IMR-90 (cell line): Measurements from ENCODE around the gene CIBAR2. TPM values are rescaled to one million over a fixed set of nuclear protein-coding genes. Genes with fewer than 3 reads are reported as not detected.

ENCODE experiments used
- ATAC-seq: fragments of 200-7000 bp; cut with Tn5 transposase; 2 replicates; pipeline ENCODE4 v1.9.1; 2020; ENCODE audit warnings: low read depth, mild to moderate bottlenecking, moderate library complexity
- BruUV-seq: library from RNA; stranded (reverse); fragments of 400-500 nt; replicated peaks from 2 replicates; lab custom pipeline; 2021; lab: Mats Ljungman, UMichigan
- CTCF ChIA-PET: fragments of 300-600 bp; formaldehyde crosslinking; extraction: SDS; loops from one replicate; lab custom pipeline; 2021; ENCODE audit warnings: antibody characterized with exemption; lab: Yijun Ruan, JAX
- POLR2A ChIA-PET: fragments of 300-600 bp; sonication (Branson Sonifier 250); formaldehyde crosslinking; loops from one replicate; lab custom pipeline; 2022; ENCODE audit warnings: antibody characterized with exemption; ENCODE audit not compliant: unreplicated experiment; lab: Charles Lee
- DNase-seq: peaks from one replicate; pipeline ENCODE4 v3.0.0; 2013
- H2AFZ ChIP-seq: replicated peaks from 2 replicates; pipeline ENCODE3; 2013; ENCODE audit warnings: low read length, mild to moderate bottlenecking; ENCODE audit not compliant: poor library complexity
- H2AK5ac ChIP-seq: 2 replicates; pipeline ENCODE4 v1.6.1; 2013; ENCODE audit warnings: low read depth, low read length, inconsistent platforms
- H2AK9ac ChIP-seq: replicated peaks from 2 replicates; pipeline ENCODE3; 2013; ENCODE audit warnings: mild to moderate bottlenecking, low read depth, low read length, moderate library complexity; ENCODE audit not compliant: poor library complexity
- H2BK120ac ChIP-seq: 2 replicates; pipeline ENCODE4 v1.6.1; 2013; ENCODE audit warnings: low read depth, low read length, inconsistent platforms
- H2BK15ac ChIP-seq: 3 replicates; pipeline ENCODE4 v1.6.1; 2013; ENCODE audit warnings: low read depth, low read length, inconsistent platforms
- H2BK20ac ChIP-seq: 2 replicates; pipeline ENCODE4 v1.6.1; 2013; ENCODE audit warnings: low read depth, mild to moderate bottlenecking, inconsistent platforms, low read length, moderate library complexity
- H2BK5ac ChIP-seq: 2 replicates; pipeline ENCODE4 v1.6.1; 2013; ENCODE audit warnings: mild to moderate bottlenecking, low read depth, low read length, inconsistent platforms; ENCODE audit not compliant: poor library complexity, severe bottlenecking
- H3K14ac ChIP-seq: replicated peaks from 2 replicates; pipeline ENCODE4 v1.6.1; 2013; ENCODE audit warnings: low read depth, low read length, inconsistent platforms
- H3K18ac ChIP-seq: 2 replicates; pipeline ENCODE4 v1.6.1; 2013; ENCODE audit warnings: low read depth, low read length, control low read depth
- H3K23ac ChIP-seq: 2 replicates; pipeline ENCODE4 v1.6.1; 2013; ENCODE audit warnings: low read depth, low read length, inconsistent platforms
- H3K27ac ChIP-seq: 2 replicates; pipeline ENCODE4 v1.5.1; 2013; ENCODE audit warnings: mild to moderate bottlenecking, control low read depth, low read length; ENCODE audit not compliant: insufficient read depth
- H3K27me3 ChIP-seq: 2 replicates; pipeline ENCODE4 v1.6.1; 2013; ENCODE audit warnings: low read length; ENCODE audit not compliant: control insufficient read depth, insufficient read depth
- H3K36me3 ChIP-seq: 2 replicates; pipeline ENCODE4 v1.6.1; 2013; ENCODE audit warnings: low read length, mixed read lengths; ENCODE audit not compliant: control insufficient read depth, insufficient read depth
- H3K4ac ChIP-seq: 2 replicates; pipeline ENCODE4 v1.6.1; 2013; ENCODE audit warnings: low read depth, low read length, inconsistent platforms
- H3K4me1 ChIP-seq: 2 replicates; pipeline ENCODE4 v1.6.1; 2013; ENCODE audit warnings: low read length, mixed read lengths; ENCODE audit not compliant: control insufficient read depth, insufficient read depth
- H3K4me2 ChIP-seq: 2 replicates; pipeline ENCODE4 v1.6.1; 2013; ENCODE audit warnings: low read depth, mild to moderate bottlenecking, control low read depth, low read length, moderate library complexity
- H3K4me3 ChIP-seq: 2 replicates; pipeline ENCODE4 v1.5.1; 2013; ENCODE audit warnings: low read depth, mild to moderate bottlenecking, control low read depth, low read length, moderate library complexity; ENCODE audit not compliant: insufficient read depth
- H3K56ac ChIP-seq: 2 replicates; pipeline ENCODE4 v1.6.1; 2013; ENCODE audit warnings: low read length, inconsistent platforms; ENCODE audit not compliant: insufficient read depth; ENCODE audit errors: extremely low read depth
- H3K79me1 ChIP-seq, 2 experiments: 2 replicates each; pipeline ENCODE4 v1.6.1; 2013; ENCODE audit warnings: low read length in 2 of 2, inconsistent platforms in 1 of 2, low read depth in 1 of 2
- H3K9ac ChIP-seq: 2 replicates; pipeline ENCODE4 v1.6.1; 2013; ENCODE audit warnings: low read depth, low read length, control low read depth
- H3K9me1 ChIP-seq: 2 replicates; pipeline ENCODE4 v1.6.1; 2013; ENCODE audit warnings: low read length, inconsistent platforms; ENCODE audit not compliant: insufficient read depth
- H3K9me3 ChIP-seq: 2 replicates; pipeline ENCODE4 v1.6.1; 2013; ENCODE audit warnings: low read length; ENCODE audit not compliant: control insufficient read depth, insufficient read depth
- H4K20me1 ChIP-seq: 2 replicates; pipeline ENCODE4 v1.6.1; 2013; ENCODE audit warnings: low read length, inconsistent platforms; ENCODE audit not compliant: insufficient read depth
- H4K5ac ChIP-seq: 2 replicates; pipeline ENCODE4 v1.6.1; 2013; ENCODE audit warnings: mild to moderate bottlenecking, low read depth, low read length, control low read depth
- H4K8ac ChIP-seq, 2 experiments: 2 replicates each; pipeline ENCODE4 v1.6.1; 2013; ENCODE audit warnings: low read depth in 2 of 2, low read length in 2 of 2, control low read depth in 1 of 2, inconsistent platforms in 1 of 2
- H4K91ac ChIP-seq: 2 replicates; pipeline ENCODE4 v1.6.1; 2013; ENCODE audit warnings: low read depth, low read length, inconsistent platforms; ENCODE audit not compliant: insufficient read depth
- CEBPB ChIP-seq: IDR thresholded peaks from 2 replicates; pipeline ENCODE4 v1.6.1; 2012; ENCODE audit warnings: low read depth, low read length, improper control_type of control experiment
- CHD1 ChIP-seq: IDR thresholded peaks from 2 replicates; pipeline ENCODE4 v1.6.1; 2012; ENCODE audit warnings: low read depth, low read length, improper control_type of control experiment
- FOS ChIP-seq: fragments of 150-350 bp; IDR thresholded peaks from 2 replicates; pipeline ENCODE4 v1.6.1; 2016; ENCODE audit warnings: low read depth, low read length
- MAFK ChIP-seq: IDR thresholded peaks from 2 replicates; pipeline ENCODE4 v1.6.1; 2012; ENCODE audit warnings: low read depth, low read length, improper control_type of control experiment
- MAZ ChIP-seq: IDR thresholded peaks from 2 replicates; pipeline ENCODE4 v1.6.1; 2012; ENCODE audit warnings: low read depth, mild to moderate bottlenecking, low read length, improper control_type of control experiment, moderate library complexity, borderline replicate concordance
- MXI1 ChIP-seq: IDR thresholded peaks from 2 replicates; pipeline ENCODE4 v1.6.1; 2012; ENCODE audit warnings: low read depth, mild to moderate bottlenecking, low read length, moderate library complexity, borderline replicate concordance
- NFE2L2 ChIP-seq: fragments of 150-350 bp; IDR thresholded peaks from 2 replicates; pipeline ENCODE4 v1.6.1; 2016; ENCODE audit warnings: low read depth, mild to moderate bottlenecking, low read length
- POLR2A ChIP-seq: IDR thresholded peaks from 2 replicates; pipeline ENCODE4 v1.6.1; 2012; ENCODE audit warnings: mild to moderate bottlenecking, low read depth, low read length
- RAD21 ChIP-seq: IDR thresholded peaks from 2 replicates; pipeline ENCODE4 v1.6.1; 2012; ENCODE audit warnings: low read length, improper control_type of control experiment
- RCOR1 ChIP-seq: IDR thresholded peaks from 2 replicates; pipeline ENCODE4 v1.6.1; 2012; ENCODE audit warnings: mild to moderate bottlenecking, low read length, improper control_type of control experiment; ENCODE audit not compliant: insufficient replicate concordance
- SMC3 ChIP-seq: fragments of 150-350 bp; IDR thresholded peaks from 2 replicates; pipeline ENCODE4 v1.6.1; 2016; ENCODE audit warnings: low read depth, mild to moderate bottlenecking, antibody characterized with exemption, low read length, moderate library complexity
- WGBS, 2 experiments: methylation state at CpG; one replicate each; pipeline versions ENCODE4 v1.1.5 to v1.1.7; 2013; ENCODE audit warnings: missing lambda C conversion rate in 2 of 2; ENCODE audit not compliant: insufficient read length in 1 of 2; ENCODE audit errors: extremely low coverage in 2 of 2; 5-methylcytosine and 5-hydroxymethylcytosine counted together
- dilution Hi-C: fragments of 300-500 bp; cut with HindIII; formaldehyde crosslinking; loops from one replicate; pipeline ENCODE4 v1.14.3; 2018; ENCODE audit warnings: low sequenced_read_pairs; ENCODE audit not compliant: unreplicated experiment
- in situ Hi-C: fragments of 300-500 bp; cut with MboI; formaldehyde crosslinking; loops from 3 replicates; pipeline ENCODE4 v1.14.3; 2019; ENCODE audit warnings: low sequenced_read_pairs, inconsistent platforms, mixed read lengths
- intact Hi-C: fragments of 100-400 bp; cut with micrococcal nuclease; formaldehyde crosslinking; loops from 2 replicates; pipeline ENCODE4 v1.10.0; 2022
- polyA plus RNA-seq, 3 experiments: library from polyadenylated mRNA; depleted of rRNA; stranded (reverse); fragments of >200 nt; gene quantifications; 2 replicates each; pipeline ENCODE4 v1.2.3, GENCODE V29; 2012; ENCODE audit warnings: low replicate concordance in 1 of 3
- total RNA-seq: library from RNA; depleted of rRNA; stranded (reverse); fragments of >200 nt; gene quantifications from 2 replicates; pipeline ENCODE4 v1.2.3, GENCODE V29; 2012
- TF ChIP-seq, protein P1 (sequence below): fragments of 150-350 bp; IDR thresholded peaks from 2 replicates; pipeline ENCODE4 v1.6.1; 2017; ENCODE audit warnings: mild to moderate bottlenecking, antibody characterized with exemption, low read length, low read depth

The CIBAR2 gene
- total and polyA plus RNA-seq, 2 of the 4 experiments (the other 2 are of a cell fraction) = 0.18 to 0.24 TPM

DNA sequence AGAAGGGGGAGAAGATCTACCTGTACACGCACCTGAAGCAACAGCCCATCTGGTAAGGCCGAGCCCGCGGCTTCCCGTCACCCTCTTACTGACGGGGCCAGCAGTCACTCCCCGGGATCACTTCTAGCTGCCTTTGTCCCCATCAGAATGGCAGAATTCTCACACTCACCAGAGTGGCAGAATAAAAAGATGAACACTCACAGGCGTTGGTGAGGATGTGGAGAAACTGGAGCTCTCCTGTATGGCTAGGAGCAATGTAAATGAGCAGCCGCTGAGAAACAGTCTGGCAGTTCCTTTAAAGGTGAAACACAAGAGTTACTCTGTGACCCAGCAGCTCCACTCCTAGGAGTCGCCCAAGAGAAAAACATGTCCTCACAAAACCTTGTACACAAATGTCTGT lies 33.3 kb downstream of the CIBAR2 start:
- peaks cover 31% of the 10 kb centered on the region; the same call in 1 of the 2 replicates for H3K36me3 ChIP-seq
- no peaks in the 10 kb centered on the region for H3K27me3 ChIP-seq
- no peak overlapping the region; the same call in 1 of the 2 replicates for H3K56ac ChIP-seq
- dilution Hi-C loops = no loop called here
- TF ChIP-seq MAFK (no peak), RAD21 (no peak), CHD1 (no peak), MXI1 (no peak), RCOR1 (no peak), SMC3 (no peak), MAZ (no peak), NFE2L2 (no peak), CEBPB (no peak), POLR2A (no peak), FOS (no peak)
- TF ChIP-seq, protein P1, sequence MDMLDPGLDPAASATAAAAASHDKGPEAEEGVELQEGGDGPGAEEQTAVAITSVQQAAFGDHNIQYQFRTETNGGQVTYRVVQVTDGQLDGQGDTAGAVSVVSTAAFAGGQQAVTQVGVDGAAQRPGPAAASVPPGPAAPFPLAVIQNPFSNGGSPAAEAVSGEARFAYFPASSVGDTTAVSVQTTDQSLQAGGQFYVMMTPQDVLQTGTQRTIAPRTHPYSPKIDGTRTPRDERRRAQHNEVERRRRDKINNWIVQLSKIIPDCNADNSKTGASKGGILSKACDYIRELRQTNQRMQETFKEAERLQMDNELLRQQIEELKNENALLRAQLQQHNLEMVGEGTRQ = no peak
- H2BK5ac ChIP-seq = no peak overlapping the region
- no peak overlapping the region for H3K4ac ChIP-seq
- H3K4me3 ChIP-seq = no peak overlapping the region
- no peak overlapping the region for H2AK9ac ChIP-seq
- H3K9ac ChIP-seq = no peak overlapping the region
- no peaks in the 10 kb centered on the region for H3K9me3 ChIP-seq
- H4K91ac ChIP-seq = no peak overlapping the region
- no peaks in the 10 kb centered on the region for H3K79me1 ChIP-seq
- ATAC-seq = no peak
- no TSS peak for BruUV-seq
- H3K27ac ChIP-seq = no peak overlapping the region
- no peak overlapping the region for H4K8ac ChIP-seq
- 0 out of 2 replicates have a peak, but pooled peaks cover 2% of the 10 kb centered on the region for H3K4me1 ChIP-seq
- in situ Hi-C loops = no loop called here
- H2AK5ac ChIP-seq = no peak overlapping the region
- no peak for DNase-seq
- no peak overlapping the region for H3K18ac ChIP-seq
- no peak overlapping the region for H3K14ac ChIP-seq
- no peak overlapping the region for H4K5ac ChIP-seq
- no peak overlapping the region for H3K23ac ChIP-seq
- WGBS, 2 experiments = 80% methylated on average over 1 of the region's 10 CpGs; no CpG with 5 or more reads in 1 of the 2 experiments
- 0 out of 2 replicates have a peak, but pooled peaks cover 6% of the 10 kb centered on the region for H4K20me1 ChIP-seq
- H2BK15ac ChIP-seq = no peak overlapping the region
- intact Hi-C loops = no loop called here
- H2BK120ac ChIP-seq = no peak overlapping the region
- ChIA-PET POLR2A (no interaction called here), CTCF (interaction anchor here (0.6 kb wide), 1 partner anchor 607 kb away, joined by 3 read pairs; no protein-coding TSS in a partner anchor)
- H2BK20ac ChIP-seq = no peak overlapping the region
- H3K4me2 ChIP-seq = no peak overlapping the region
- H3K9me1 ChIP-seq = no peaks in the 10 kb centered on the region; the same call in 1 of the 2 replicates
- H2AFZ ChIP-seq = no peak overlapping the region
